ENCODE measurements around the gene PLPPR3.

PLPPR3 gene

GRCh38 chr19:801861-802497 lies 19.8 kb downstream of the PLPPR3 start:
- no peak for ATAC-seq
- no peak for DNase-seq
- H3K4me1 Mint-ChIP-seq: peaks cover 39% of the 10 kb centered on the region
- peak overlapping the region; percentile 72 for H3K27ac Mint-ChIP-seq
- no peaks in the 10 kb centered on the region for H3K27me3 Mint-ChIP-seq
- H3K4me3 Mint-ChIP-seq: peak overlapping the region; percentile 73
- H3K9me3 Mint-ChIP-seq: no peaks in the 10 kb centered on the region
- H3K36me3 Mint-ChIP-seq (ENCODE audit: low read depth): peaks cover 59% of the 10 kb centered on the region

DNA sequence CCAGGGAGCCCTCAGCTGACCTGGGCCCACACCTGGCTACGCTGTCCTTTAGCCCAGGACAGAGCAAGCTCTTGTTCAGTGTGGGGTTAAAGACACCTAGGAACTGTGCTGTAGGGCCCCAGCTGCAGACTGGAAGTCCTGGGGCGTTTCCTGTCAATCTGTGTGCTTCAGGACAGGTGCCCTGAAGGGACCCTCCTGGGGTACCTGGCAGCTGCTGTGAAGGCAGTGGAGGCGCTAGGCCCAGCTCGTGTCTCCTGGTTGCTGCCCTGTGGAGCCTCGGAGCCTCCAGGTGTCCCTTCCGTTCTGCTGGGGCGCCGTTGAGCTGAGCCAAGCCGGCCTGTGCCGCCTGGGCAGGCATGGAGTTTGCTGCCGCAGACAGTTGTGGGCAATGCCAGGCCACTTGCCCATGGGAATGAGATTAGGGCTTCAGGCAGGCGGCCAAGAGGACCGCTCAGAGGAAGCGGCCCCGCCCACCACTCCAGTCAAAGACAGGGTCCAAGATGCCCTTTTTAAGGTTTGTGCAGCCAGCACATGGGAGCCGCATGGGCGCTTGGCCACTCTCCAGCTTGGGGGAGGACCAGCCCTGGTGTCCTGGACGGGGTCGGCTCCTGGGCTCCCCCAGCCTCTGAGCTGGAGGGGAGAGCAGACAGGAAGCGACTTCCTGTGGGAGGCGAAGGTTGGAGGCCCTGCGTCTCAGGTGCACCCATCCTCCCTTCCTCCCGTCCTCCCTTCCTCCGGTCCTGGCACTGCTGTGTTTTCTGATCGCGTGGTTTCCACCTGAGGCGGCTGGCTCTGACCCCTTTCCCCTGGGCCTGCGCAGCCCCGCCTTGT lies 20.5 kb downstream of the PLPPR3 start:
- H3K4me3 Mint-ChIP-seq: peak overlapping the region; percentile 73
- peaks cover 54% of the 10 kb centered on the region for H3K36me3 Mint-ChIP-seq (ENCODE audit: low read depth)
- ATAC-seq: no peak
- DNase-seq: no peak
- H3K27me3 Mint-ChIP-seq: no peaks in the 10 kb centered on the region
- no peaks in the 10 kb centered on the region for H3K9me3 Mint-ChIP-seq
- H3K27ac Mint-ChIP-seq: peak overlapping the region; percentile 72
- peaks cover 43% of the 10 kb centered on the region for H3K4me1 Mint-ChIP-seq

- no peaks in the 10 kb centered on the region for H3K9me3 Mint-ChIP-seq
- DNase-seq (no peak), ATAC-seq (no peak)
- peak overlapping the region; percentile 88 for H3K4me3 Mint-ChIP-seq
- H3K36me3 Mint-ChIP-seq (ENCODE audit: low read depth): peaks cover 52% of the 10 kb centered on the region
- no peaks in the 10 kb centered on the region for H3K27me3 Mint-ChIP-seq
- H3K4me1 Mint-ChIP-seq: peaks cover 43% of the 10 kb centered on the region
- peak overlapping the region; percentile 87 for H3K27ac Mint-ChIP-seq
Measured at GRCh38 chr19:800360-801029, 21.3 kb downstream of the PLPPR3 start.

GRCh38 chr19:799076-799881 lies 22.5 kb downstream of the PLPPR3 start:
- H3K27ac Mint-ChIP-seq: peak overlapping the region; percentile 87
- H3K9me3 Mint-ChIP-seq: no peaks in the 10 kb centered on the region
- peak overlapping the region; percentile 88 for H3K4me3 Mint-ChIP-seq
- H3K4me1 Mint-ChIP-seq: peaks cover 41% of the 10 kb centered on the region
- no peaks in the 10 kb centered on the region for H3K27me3 Mint-ChIP-seq
- DNase-seq (no peak), ATAC-seq (no peak)
- H3K36me3 Mint-ChIP-seq (ENCODE audit: low read depth): peaks cover 47% of the 10 kb centered on the region

DNA sequence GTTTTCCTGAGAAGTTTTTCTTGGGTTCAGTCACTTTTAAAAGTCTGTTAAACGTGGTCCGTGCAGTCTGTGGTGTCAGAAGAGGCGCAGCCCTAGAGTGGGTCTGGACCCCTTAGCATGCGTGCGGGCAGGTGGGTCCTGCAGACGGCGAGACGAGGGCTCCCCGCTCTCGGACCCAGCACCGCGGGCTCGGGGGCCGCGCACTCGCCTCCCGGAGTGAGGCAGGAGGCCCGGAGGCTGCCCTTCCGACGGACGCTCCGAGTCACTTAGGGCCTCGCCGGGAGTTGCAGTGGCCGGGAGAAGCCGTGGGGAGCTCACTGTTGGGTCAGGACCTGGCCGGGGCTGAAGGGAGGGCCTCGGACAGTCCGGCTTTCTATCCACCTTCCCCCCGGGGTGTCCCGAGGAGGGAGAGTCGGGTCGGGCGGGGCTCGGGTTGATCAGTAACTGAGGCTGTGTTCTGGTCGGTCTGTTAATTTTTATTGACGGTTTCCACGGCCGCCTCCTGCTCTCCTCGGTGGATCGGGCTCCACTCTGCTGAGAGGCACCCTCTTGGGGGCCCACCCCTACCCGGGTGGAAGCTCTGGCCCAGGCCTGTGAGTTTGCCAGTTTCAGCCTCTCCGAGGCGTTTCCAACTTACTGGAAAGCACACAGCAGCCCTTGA lies 23.2 kb downstream of the PLPPR3 start:
- Mint-ChIP-seq H3K4me1 (peaks cover 41% of the 10 kb centered on the region), H3K27me3 (no peaks in the 10 kb centered on the region), H3K36me3 (ENCODE audit: low read depth) (peaks cover 43% of the 10 kb centered on the region), H3K27ac (peak overlapping the region; percentile 91), H3K9me3 (no peaks in the 10 kb centered on the region), H3K4me3 (peak overlapping the region; percentile 88)
- DNase-seq (no peak), ATAC-seq (no peak)

- H3K27me3 Mint-ChIP-seq: no peaks in the 10 kb centered on the region
- peak; percentile 20 for ATAC-seq
- DNase-seq: peak; percentile 94
- H3K36me3 Mint-ChIP-seq (ENCODE audit: low read depth): peaks cover 36% of the 10 kb centered on the region
- H3K4me3 Mint-ChIP-seq: peak overlapping the region; percentile 96
- peak overlapping the region; percentile 98 for H3K27ac Mint-ChIP-seq
- no peaks in the 10 kb centered on the region for H3K9me3 Mint-ChIP-seq
- peaks cover 38% of the 10 kb centered on the region for H3K4me1 Mint-ChIP-seq
Measured at GRCh38 chr19:797528-798414, 24.0 kb downstream of the PLPPR3 start.

- peaks cover 31% of the 10 kb centered on the region for H3K4me1 Mint-ChIP-seq
- peaks cover 31% of the 10 kb centered on the region for H3K36me3 Mint-ChIP-seq (ENCODE audit: low read depth)
- peak within 1 kb of the TSS; percentile 98 for H3K27ac Mint-ChIP-seq
- peak; percentile 82 for ATAC-seq
- no peaks in the 10 kb centered on the region for H3K9me3 Mint-ChIP-seq
- no peaks in the 10 kb centered on the region for H3K27me3 Mint-ChIP-seq
- DNase-seq: peak; percentile 98
- peak within 1 kb of the TSS; percentile 96 for H3K4me3 Mint-ChIP-seq
Measured at GRCh38 chr19:796692-797527, 24.8 kb downstream of the PLPPR3 start, which contains the start of gene PTBP1. PTBP1 (plus strand) TSS chr19:797452; CDS start chr19:797498, 46 bp downstream.

DNA sequence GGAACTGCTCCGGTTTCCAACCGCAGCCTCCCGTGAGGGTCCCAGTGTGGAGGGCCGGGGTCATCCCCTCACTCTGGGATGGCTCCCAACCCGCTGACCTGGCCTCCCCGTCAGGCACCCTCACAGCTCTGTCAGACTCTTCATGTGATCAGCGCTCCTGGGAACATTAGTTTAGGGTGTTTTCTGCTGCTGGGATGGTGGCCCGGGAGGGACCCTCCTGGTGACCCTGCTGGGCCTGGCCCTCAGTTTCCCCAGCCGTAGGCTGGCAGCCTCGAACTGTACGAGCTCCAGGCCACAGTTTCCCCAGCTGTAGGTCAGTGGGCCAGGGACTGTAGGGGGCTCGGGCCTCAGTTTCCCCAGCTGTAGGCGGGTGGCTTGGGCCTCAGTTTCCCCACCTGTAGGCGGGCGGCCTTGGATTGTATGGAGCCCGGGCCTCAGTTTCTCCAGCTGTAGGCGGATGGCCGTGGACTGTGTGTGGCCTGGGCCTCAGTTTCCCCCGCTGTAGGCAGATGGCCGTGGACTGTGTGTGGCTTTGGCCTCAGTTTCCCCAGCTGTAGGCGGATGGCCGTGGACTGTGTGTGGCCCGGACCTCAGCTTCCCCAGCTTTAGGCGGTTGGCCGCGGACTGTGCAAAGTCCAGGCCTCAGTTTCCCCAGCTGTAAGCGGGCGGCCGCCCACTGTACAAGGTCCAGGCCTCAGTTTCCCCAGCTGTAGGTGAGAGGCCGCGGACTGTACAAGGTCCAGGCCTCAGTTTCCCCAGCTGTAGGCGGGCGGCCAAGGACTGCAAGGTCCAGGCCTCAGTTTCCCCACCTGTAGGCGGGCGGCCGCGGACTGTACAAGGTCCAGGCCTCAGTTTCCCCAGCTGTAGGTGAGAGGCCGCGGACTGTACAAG lies 25.8 kb downstream of the PLPPR3 start:
- Mint-ChIP-seq H3K9me3 (no peaks in the 10 kb centered on the region), H3K36me3 (ENCODE audit: low read depth) (peaks cover 23% of the 10 kb centered on the region), H3K27me3 (no peaks in the 10 kb centered on the region), H3K4me1 (peaks cover 22% of the 10 kb centered on the region), H3K27ac (no peak overlapping the region), H3K4me3 (peak overlapping the region; percentile 96)
- ATAC-seq (no peak), DNase-seq (no peak)

DNA sequence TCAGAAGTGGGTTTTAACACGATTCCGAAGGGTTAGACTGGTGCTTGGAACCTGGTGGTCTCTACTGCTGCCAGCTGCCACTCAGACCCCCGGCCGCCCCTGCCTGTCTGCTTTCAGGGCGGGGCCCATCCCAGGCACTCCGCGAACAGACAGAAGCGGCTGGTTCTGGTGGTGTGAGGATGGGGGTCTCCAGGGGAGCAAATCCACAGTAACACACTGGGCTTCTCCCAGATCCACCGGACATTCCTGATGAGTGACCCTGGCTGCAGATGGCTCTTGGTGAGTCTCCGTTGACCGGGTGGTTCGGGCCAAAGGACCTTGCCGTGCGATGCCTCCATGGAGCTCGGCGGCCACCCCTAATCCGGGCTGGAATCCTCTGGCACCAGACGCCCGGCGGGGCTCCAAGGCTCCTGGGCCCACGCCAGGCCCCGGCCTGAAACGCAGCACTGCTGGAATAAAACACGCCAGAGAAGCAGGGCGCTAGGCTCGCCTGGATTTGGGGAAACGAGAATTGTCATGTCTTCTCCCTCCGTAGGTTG lies 26.6 kb downstream of the PLPPR3 start:
- Mint-ChIP-seq H3K36me3 (ENCODE audit: low read depth) (peaks cover 18% of the 10 kb centered on the region), H3K27me3 (no peaks in the 10 kb centered on the region), H3K4me1 (peaks cover 17% of the 10 kb centered on the region), H3K9me3 (no peaks in the 10 kb centered on the region), H3K27ac (no peak overlapping the region), H3K4me3 (no peak overlapping the region)
- ATAC-seq: no peak
- DNase-seq: no peak

DNA sequence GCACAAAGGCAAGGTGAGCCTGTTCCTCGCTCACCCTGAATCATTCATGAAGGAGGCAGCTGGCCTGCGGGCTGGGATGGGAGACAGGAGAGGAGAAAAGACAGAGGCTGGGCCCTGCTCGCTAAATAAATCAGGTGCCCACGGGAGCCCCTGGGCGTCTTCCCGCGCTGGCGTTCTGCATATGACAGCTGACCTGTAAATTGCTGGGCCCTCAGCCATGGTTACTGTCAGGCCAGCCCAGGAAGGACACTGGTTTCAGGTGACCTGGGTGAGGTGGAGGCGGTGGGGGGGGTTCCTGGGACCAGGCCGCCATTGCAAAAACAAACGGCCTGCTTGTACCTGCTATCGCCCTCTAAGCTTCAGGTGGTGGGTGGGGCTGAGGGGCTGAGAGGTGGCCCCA lies 27.9 kb downstream of the PLPPR3 start:
- Mint-ChIP-seq H3K27me3 (no peaks in the 10 kb centered on the region), H3K9me3 (no peaks in the 10 kb centered on the region), H3K4me3 (no peak overlapping the region), H3K36me3 (ENCODE audit: low read depth) (peaks cover 5% of the 10 kb centered on the region), H3K4me1 (peaks cover 7% of the 10 kb centered on the region), H3K27ac (no peak overlapping the region)
- ATAC-seq: no peak
- DNase-seq: no peak

GRCh38 chr19:792306-792885 lies 29.4 kb downstream of the PLPPR3 start:
- H3K4me1 Mint-ChIP-seq: peaks cover 7% of the 10 kb centered on the region
- no peaks in the 10 kb centered on the region for H3K27me3 Mint-ChIP-seq
- no peak for ATAC-seq
- no peak overlapping the region for H3K4me3 Mint-ChIP-seq
- no peak for DNase-seq
- no peaks in the 10 kb centered on the region for H3K36me3 Mint-ChIP-seq (ENCODE audit: low read depth)
- H3K27ac Mint-ChIP-seq: no peak overlapping the region
- no peaks in the 10 kb centered on the region for H3K9me3 Mint-ChIP-seq

Data from activated naive CD8-positive, alpha-beta T cell treated with anti-CD3 and anti-CD28 coated beads, Interleukin-2, amount 50 U/mL, for 24 hours (primary cell).